Breast epithelium (tissue), 3 donors: Measurements from ENCODE around the gene CD79B.
"Not testable (repeated sequence)": the region's sequence is repeated elsewhere in the genome, so short reads cannot be mapped to it uniquely, and the experiment has no call there.

ENCODE experiments used
- POLR2A ChIP-seq: fragments of 450-650 bp; IDR thresholded peaks from one replicate; pipeline ENCODE4 v1.6.1; 2016; ENCODE audit warnings: antibody characterized with exemption, mild to moderate bottlenecking, moderate library complexity
- POLR2AphosphoS5 ChIP-seq, 3 donors: sonication (generic); formaldehyde crosslinking; IDR thresholded peaks; one replicate each; pipeline ENCODE4 v1.6.1; 2017; ENCODE audit warnings: antibody characterized with exemption in 3 of 3
- TF ChIP-seq, protein P1 (sequence below), 3 donors: fragments of 450-650 bp; IDR thresholded peaks; one replicate each; pipeline ENCODE4 v1.5.1; 2016 to 2017; ENCODE audit warnings: antibody characterized with exemption in 3 of 3, mild to moderate bottlenecking in 3 of 3, moderate library complexity in 3 of 3

DNA sequence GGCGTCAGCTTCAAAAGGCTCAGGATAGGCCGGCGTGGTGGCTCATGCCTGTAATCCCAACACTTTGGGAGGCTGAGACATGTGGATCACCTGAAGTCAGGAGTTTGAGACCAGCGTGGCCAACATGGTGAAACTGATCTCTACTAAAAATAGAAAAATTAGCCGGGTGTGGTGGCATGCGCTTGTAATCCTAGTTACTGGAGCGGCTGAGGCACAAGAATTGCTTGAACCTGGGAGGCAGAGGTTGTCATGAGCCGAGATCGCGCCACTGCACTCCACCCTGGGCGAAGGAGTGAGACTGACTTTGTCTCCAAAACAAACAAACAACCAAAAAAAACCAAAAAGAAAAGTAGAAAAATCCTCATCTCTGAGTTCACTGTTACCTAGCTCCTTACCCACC is 47.0 kb downstream of the CD79B start:
- TF ChIP-seq POLR2AphosphoS5 (IDR thresholded peaks at IDR 0.05); POLR2A: not testable (repeated sequence)
- TF ChIP-seq, protein P1, sequence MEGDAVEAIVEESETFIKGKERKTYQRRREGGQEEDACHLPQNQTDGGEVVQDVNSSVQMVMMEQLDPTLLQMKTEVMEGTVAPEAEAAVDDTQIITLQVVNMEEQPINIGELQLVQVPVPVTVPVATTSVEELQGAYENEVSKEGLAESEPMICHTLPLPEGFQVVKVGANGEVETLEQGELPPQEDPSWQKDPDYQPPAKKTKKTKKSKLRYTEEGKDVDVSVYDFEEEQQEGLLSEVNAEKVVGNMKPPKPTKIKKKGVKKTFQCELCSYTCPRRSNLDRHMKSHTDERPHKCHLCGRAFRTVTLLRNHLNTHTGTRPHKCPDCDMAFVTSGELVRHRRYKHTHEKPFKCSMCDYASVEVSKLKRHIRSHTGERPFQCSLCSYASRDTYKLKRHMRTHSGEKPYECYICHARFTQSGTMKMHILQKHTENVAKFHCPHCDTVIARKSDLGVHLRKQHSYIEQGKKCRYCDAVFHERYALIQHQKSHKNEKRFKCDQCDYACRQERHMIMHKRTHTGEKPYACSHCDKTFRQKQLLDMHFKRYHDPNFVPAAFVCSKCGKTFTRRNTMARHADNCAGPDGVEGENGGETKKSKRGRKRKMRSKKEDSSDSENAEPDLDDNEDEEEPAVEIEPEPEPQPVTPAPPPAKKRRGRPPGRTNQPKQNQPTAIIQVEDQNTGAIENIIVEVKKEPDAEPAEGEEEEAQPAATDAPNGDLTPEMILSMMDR (IDR thresholded peaks at IDR 0.05): not testable (repeated sequence)
